HG02852 (cell line): ENCODE measurements around the gene CORIN.

Source experiments
- ATAC-seq: cut with Tn5 transposase; IDR thresholded peaks from one replicate; pipeline ENCODE4 v1.9.1; 2021; ENCODE audit warnings: mild to moderate bottlenecking, moderate library complexity; ENCODE audit not compliant: unreplicated experiment

CORIN gene

GRCh38 chr4:47837908-47838294 is at the start of gene CORIN:
CORIN (minus strand) TSS chr4:47838067; CDS start chr4:47837949, 118 bp downstream.
- ATAC-seq: no peak

GRCh38 chr4:47882228-47882627 is 44.4 kb upstream of the CORIN start:
- no peak for ATAC-seq

- ATAC-seq: no peak
These were observed 41.6 kb upstream of the CORIN start for GRCh38 chr4:47879458-47879857.

- ATAC-seq: no peak
These were observed 39.1 kb upstream of the CORIN start for GRCh38 chr4:47876784-47877546.

- no peak for ATAC-seq
These were observed 38.4 kb upstream of the CORIN start for GRCh38 chr4:47876310-47876709.

GRCh38 chr4:47873877-47874541 is 36.1 kb upstream of the CORIN start:
- no peak for ATAC-seq

GRCh38 chr4:47863486-47863885 is 25.6 kb upstream of the CORIN start:
- ATAC-seq: no peak

- ATAC-seq: no peak
These were observed 24.4 kb upstream of the CORIN start for GRCh38 chr4:47862297-47862696.

- no peak for ATAC-seq
These were observed 22.4 kb upstream of the CORIN start for GRCh38 chr4:47860305-47860704.

- ATAC-seq: no peak
These were observed 20.1 kb upstream of the CORIN start for GRCh38 chr4:47858006-47858405.

- no peak for ATAC-seq
These were observed 18.8 kb upstream of the CORIN start for GRCh38 chr4:47856713-47857112.

- ATAC-seq: no peak
These were observed 17.5 kb upstream of the CORIN start for GRCh38 chr4:47855350-47855749.

GRCh38 chr4:47852136-47852535 is 14.3 kb upstream of the CORIN start:
- ATAC-seq: no peak

GRCh38 chr4:47849466-47849865 is 11.6 kb upstream of the CORIN start:
- ATAC-seq: no peak

- ATAC-seq: no peak
These were observed 10.2 kb upstream of the CORIN start for GRCh38 chr4:47848041-47848440.

- no peak for ATAC-seq
These were observed 5.1 kb upstream of the CORIN start for GRCh38 chr4:47842985-47843384.

GRCh38 chr4:47840291-47840690 is 2.4 kb upstream of the CORIN start:
- no peak for ATAC-seq

- peak; percentile 69 for ATAC-seq
These were observed 1.4 kb upstream of the CORIN start for GRCh38 chr4:47839259-47839658.

GRCh38 chr4:47838445-47838844 is 578 bp upstream of the CORIN start:
- no peak for ATAC-seq

GRCh38 chr4:47837094-47837907 is 566 bp downstream of the CORIN start:
- ATAC-seq: peak; percentile 50

- peak; percentile 74 for ATAC-seq
These were observed 1.2 kb downstream of the CORIN start for GRCh38 chr4:47836641-47837093.

GRCh38 chr4:47835494-47835893 is 2.4 kb downstream of the CORIN start:
- no peak for ATAC-seq
